Endothelial cell of umbilical vein (primary cell): ENCODE data around the gene SYN1. TPM values are rescaled to one million over a fixed set of nuclear protein-coding genes. Genes with fewer than 3 reads are reported as not detected.

Experiments used
- BruUV-seq: library from RNA; stranded (reverse); fragments of 400-500 nt; replicated peaks from 2 replicates; lab custom pipeline; 2021; lab: Mats Ljungman, UMichigan
- CTCF ChIA-PET: fragments of 300-600, 350-600 bp; sonication (Branson Sonifier 250); formaldehyde crosslinking; loops from one replicate; lab custom pipeline; 2021; ENCODE audit warnings: antibody characterized with exemption, inconsistent platforms; lab: Charles Lee
- POLR2A ChIA-PET: fragments of 300-600, 350-600 bp; sonication (Branson Sonifier 250); formaldehyde crosslinking; loops from one replicate; lab custom pipeline; 2021; ENCODE audit warnings: antibody characterized with exemption, inconsistent platforms; lab: Charles Lee
- DNase-seq: peaks from one replicate; pipeline ENCODE4 v3.0.0-alpha.2; 2011; ENCODE audit warnings: low read depth, low spot score
- FAIRE-seq: peaks from 2 replicates; lab custom pipeline; 2011; peaks lifted over from hg19 to GRCh38; lab: Jason Lieb, UNC
- H2AFZ ChIP-seq: 2 replicates; pipeline ENCODE4 v1.6.0; 2012; ENCODE audit warnings: low read depth, low read length, control low read depth, inconsistent platforms
- H3K27ac ChIP-seq: 2 replicates; pipeline ENCODE4 v1.5.1; 2011; ENCODE audit warnings: low read depth, mild to moderate bottlenecking, control low read depth, low read length, moderate library complexity; ENCODE audit not compliant: insufficient read depth
- H3K27me3 ChIP-seq, 2 experiments: 2 replicates each; pipeline versions ENCODE4 v1.6.0 to v1.6.1; 2011; ENCODE audit warnings: low read length in 2 of 2, mixed read lengths in 1 of 2; ENCODE audit not compliant: control insufficient read depth in 2 of 2, insufficient read depth in 2 of 2
- H3K36me3 ChIP-seq, 2 experiments: 2 replicates in 1 of 2; 3 replicates in 1 of 2; pipeline ENCODE4 v1.5.1; 2011; ENCODE audit warnings: low read length in 2 of 2, mild to moderate bottlenecking in 1 of 2, moderate library complexity in 1 of 2; ENCODE audit not compliant: control insufficient read depth in 2 of 2, insufficient read depth in 2 of 2; ENCODE audit errors: extremely low read depth in 1 of 2
- H3K4me1 ChIP-seq: 3 replicates; pipeline ENCODE4 v1.5.1; 2011; ENCODE audit warnings: mild to moderate bottlenecking, low read length; ENCODE audit not compliant: control insufficient read depth, insufficient read depth; ENCODE audit errors: extremely low read depth
- H3K4me2 ChIP-seq: 2 replicates; pipeline ENCODE4 v1.6.1; 2011; ENCODE audit warnings: low read length, control low read depth, mixed read lengths; ENCODE audit not compliant: insufficient read depth
- H3K4me3 ChIP-seq, 3 experiments: fragments of 200-600 bp in 1 of 3; sonication (generic), shearing (Covaris generic) in 1 of 3; replicated peaks in 1 of 3; 2 replicates each; pipeline ENCODE4 v1.5.1; 2011 to 2016; ENCODE audit warnings: control low read depth in 3 of 3, low read length in 3 of 3, mild to moderate bottlenecking in 2 of 3, inconsistent platforms in 1 of 3, low read depth in 1 of 3, moderate library complexity in 1 of 3; ENCODE audit not compliant: insufficient read depth in 1 of 3
- H3K79me2 ChIP-seq: 2 replicates; pipeline ENCODE4 v1.6.0; 2012; ENCODE audit warnings: low read length, inconsistent platforms; ENCODE audit not compliant: control insufficient read depth, insufficient read depth
- H3K9ac ChIP-seq: replicated peaks from 2 replicates; pipeline ENCODE3; 2011; ENCODE audit warnings: low read length, control low read depth; ENCODE audit not compliant: insufficient read depth; ENCODE audit errors: extremely low read depth
- H3K9me1 ChIP-seq: replicated peaks from 3 replicates; pipeline ENCODE4 v1.6.0; 2011; ENCODE audit warnings: mild to moderate bottlenecking, low read length; ENCODE audit not compliant: control insufficient read depth, insufficient read depth; ENCODE audit errors: extremely low read depth
- H3K9me3 ChIP-seq: replicated peaks from 2 replicates; pipeline ENCODE4 v1.5.1; 2012; ENCODE audit warnings: low read length, inconsistent platforms; ENCODE audit not compliant: control insufficient read depth, insufficient read depth
- H4K20me1 ChIP-seq: replicated peaks from 2 replicates; pipeline ENCODE3; 2011; ENCODE audit warnings: mild to moderate bottlenecking, low read length; ENCODE audit not compliant: control insufficient read depth, insufficient read depth; ENCODE audit errors: extremely low read depth
- CTCF ChIP-seq, 2 donors: IDR thresholded peaks; 1 replicate in 1 of 2; 2 replicates in 1 of 2; pipeline ENCODE4 v1.5.1; 2011; ENCODE audit warnings: low read length in 2 of 2, mild to moderate bottlenecking in 2 of 2, moderate library complexity in 2 of 2, control low read depth in 1 of 2, inconsistent platforms in 1 of 2, low read depth in 1 of 2; ENCODE audit not compliant: insufficient read depth in 1 of 2; ENCODE audit errors: extremely low read depth in 1 of 2
- FOS ChIP-seq: IDR thresholded peaks from 2 replicates; pipeline ENCODE4 v1.6.1; 2011; ENCODE audit warnings: mild to moderate bottlenecking, low read length, moderate library complexity, borderline replicate concordance; ENCODE audit not compliant: insufficient read depth
- GATA2 ChIP-seq: IDR thresholded peaks from 2 replicates; pipeline ENCODE4 v1.7.0; 2011; ENCODE audit warnings: low read depth, mild to moderate bottlenecking, moderate library complexity, mixed read lengths, low read length; ENCODE audit not compliant: insufficient read length, insufficient read depth
- JUN ChIP-seq: IDR thresholded peaks from 2 replicates; pipeline ENCODE4 v1.6.1; 2011; ENCODE audit warnings: borderline replicate concordance, low read depth; ENCODE audit not compliant: insufficient read length, insufficient read depth
- MAX ChIP-seq: IDR thresholded peaks from 2 replicates; pipeline ENCODE4 v1.6.1; 2011; ENCODE audit not compliant: insufficient read depth, insufficient read length
- POLR2A ChIP-seq: IDR thresholded peaks from 2 replicates; pipeline ENCODE4 v1.6.1; 2012; ENCODE audit warnings: low read depth, mild to moderate bottlenecking, control low read depth, low read length
- dilution Hi-C: fragments of 300-500 bp; cut with MboI; formaldehyde crosslinking; loops from one replicate; pipeline ENCODE4 v1.15.0; 2019; ENCODE audit warnings: low sequenced_read_pairs; ENCODE audit not compliant: extremely low pct_ligation_motif_present
- intact Hi-C: fragments of 100-400 bp; cut with micrococcal nuclease; formaldehyde crosslinking; loops from one replicate; pipeline ENCODE4 v1.10.0; 2022
- polyA plus RNA-seq, 4 experiments: library from polyadenylated mRNA; depleted of rRNA in 3 of 4; stranded (reverse) in 3 of 4; unstranded in 1 of 4; fragments of >200 nt; gene quantifications; 2 replicates each; pipeline versions ENCODE4 v1.2.1 to v1.2.3, GENCODE V29; 2011 to 2012; ENCODE audit warnings: missing spikeins in 1 of 4
- total RNA-seq: library from RNA; stranded (reverse); gene quantifications from 2 replicates; pipeline ENCODE4 v1.2.3, GENCODE V29; 2021

SYN1 gene
- total and polyA plus RNA-seq, 2 donors (not counting 3 experiments of a cell fraction or from before 2014, with no cell fraction given), result not detected

- Histone ChIP-seq H4K20me1 (no peaks in the 10 kb centered on the region), H3K4me3 (no peak overlapping the region), H3K79me2 (no peaks in the 10 kb centered on the region), H3K9ac (no peak overlapping the region), H2AFZ (no peak overlapping the region), H3K27ac (no peak overlapping the region), H3K36me3 (peaks cover 0 to 5% of the 10 kb centered on the region in 2 experiments), H3K4me1 (no peaks in the 10 kb centered on the region), H3K27me3 (no peaks in the 10 kb centered on the region), H3K4me2 (no peak overlapping the region), H3K9me3 (no peaks in the 10 kb centered on the region), H3K9me1 (no peaks in the 10 kb centered on the region)
- DNase-seq (no peak), FAIRE-seq (no peak)
- CTCF ChIA-PET, result no interaction called here
- TF ChIP-seq JUN (no peak), MAX (no peak), FOS (no peak), GATA2 (no peak), POLR2A (no peak), CTCF (IDR thresholded peaks at IDR 0.05; ENCODE audit: extremely low read depth in 1 of 2, insufficient read depth in 1 of 2, low read depth in 1 of 2, low read length in 2 of 2) (no peak)
- intact Hi-C loops, result no loop called here
- POLR2A ChIA-PET, result no interaction called here
- no TSS peak for BruUV-seq
- dilution Hi-C loops, result no loop called here
Measured at GRCh38 chrX:47574547-47575301, 44.9 kb downstream of the SYN1 start.
